GM23338 (cell line): ENCODE measurements around the gene ZC2HC1B.
"Not testable (repeated sequence)": the region's sequence is repeated elsewhere in the genome, so short reads cannot be mapped to it uniquely, and the experiment has no call there.

Experiments used
- CREB1 ChIP-seq: fragments of 250-450 bp; sonication (Bioruptor Pico); IDR thresholded peaks from 2 replicates; pipeline ENCODE4 v1.5.0; 2020; ENCODE audit warnings: low read depth, mild to moderate bottlenecking, moderate library complexity
- EZH2 ChIP-seq: fragments of 200-600 bp; sonication (generic); IDR thresholded peaks from one replicate; pipeline ENCODE4 v1.8.0; 2017; ENCODE audit warnings: antibody characterized with exemption, mild to moderate bottlenecking, low read depth; ENCODE audit not compliant: unreplicated experiment
- EZH2phosphoT487 ChIP-seq: fragments of 200-600 bp; sonication (generic); IDR thresholded peaks from one replicate; pipeline ENCODE4 v1.8.1; 2018; ENCODE audit warnings: antibody characterized with exemption; ENCODE audit not compliant: unreplicated experiment
- NANOG ChIP-seq: IDR thresholded peaks from 2 replicates; pipeline ENCODE4 v1.6.1; 2016; ENCODE audit warnings: antibody characterized with exemption, borderline replicate concordance
- POLR2AphosphoS5 ChIP-seq: IDR thresholded peaks from 2 replicates; pipeline ENCODE4 v1.6.1; 2016; ENCODE audit warnings: antibody characterized with exemption, low read depth
- TF ChIP-seq, protein P1 (sequence below), 2 experiments: fragments of 200-600 bp in 1 of 2; sonication (generic) in 1 of 2; conservative IDR thresholded peaks; 2 replicates each; pipeline versions ENCODE4 v1.5.1 to v1.6.1; 2016 to 2017; ENCODE audit warnings: antibody characterized with exemption in 2 of 2, low read depth in 2 of 2, mild to moderate bottlenecking in 2 of 2, moderate library complexity in 1 of 2
- TF ChIP-seq, protein P2 (sequence below): IDR thresholded peaks from one replicate; pipeline ENCODE4 v1.6.1; 2018; ENCODE audit warnings: antibody characterized with exemption; ENCODE audit not compliant: unreplicated experiment
- TF ChIP-seq, protein P3 (sequence below): fragments of 250-450 bp; sonication (Bioruptor Pico); IDR thresholded peaks from 2 replicates; pipeline ENCODE4 v1.5.0; 2020; ENCODE audit warnings: mild to moderate bottlenecking, moderate library complexity

DNA sequence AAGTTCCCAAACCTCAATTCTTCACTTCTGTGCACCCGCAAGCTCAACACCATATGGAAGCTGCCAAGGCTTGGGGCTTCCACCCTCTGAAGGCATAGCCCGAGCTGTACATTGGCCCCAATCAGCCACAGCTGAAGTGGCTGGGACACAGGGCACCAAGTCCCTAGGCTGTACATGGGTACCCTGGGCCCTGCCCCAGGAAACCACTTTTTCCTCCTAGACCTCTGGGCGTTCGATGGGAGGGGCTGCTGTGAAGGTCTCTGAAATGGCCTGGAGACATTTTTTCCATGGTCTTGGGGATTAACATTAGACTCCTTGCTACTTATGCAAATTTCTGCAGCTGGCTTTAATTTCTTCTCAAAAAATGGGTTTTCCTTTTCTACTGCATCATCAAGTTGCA lies 9.3 kb downstream of the ZC2HC1B start:
- TF ChIP-seq, protein P1, sequence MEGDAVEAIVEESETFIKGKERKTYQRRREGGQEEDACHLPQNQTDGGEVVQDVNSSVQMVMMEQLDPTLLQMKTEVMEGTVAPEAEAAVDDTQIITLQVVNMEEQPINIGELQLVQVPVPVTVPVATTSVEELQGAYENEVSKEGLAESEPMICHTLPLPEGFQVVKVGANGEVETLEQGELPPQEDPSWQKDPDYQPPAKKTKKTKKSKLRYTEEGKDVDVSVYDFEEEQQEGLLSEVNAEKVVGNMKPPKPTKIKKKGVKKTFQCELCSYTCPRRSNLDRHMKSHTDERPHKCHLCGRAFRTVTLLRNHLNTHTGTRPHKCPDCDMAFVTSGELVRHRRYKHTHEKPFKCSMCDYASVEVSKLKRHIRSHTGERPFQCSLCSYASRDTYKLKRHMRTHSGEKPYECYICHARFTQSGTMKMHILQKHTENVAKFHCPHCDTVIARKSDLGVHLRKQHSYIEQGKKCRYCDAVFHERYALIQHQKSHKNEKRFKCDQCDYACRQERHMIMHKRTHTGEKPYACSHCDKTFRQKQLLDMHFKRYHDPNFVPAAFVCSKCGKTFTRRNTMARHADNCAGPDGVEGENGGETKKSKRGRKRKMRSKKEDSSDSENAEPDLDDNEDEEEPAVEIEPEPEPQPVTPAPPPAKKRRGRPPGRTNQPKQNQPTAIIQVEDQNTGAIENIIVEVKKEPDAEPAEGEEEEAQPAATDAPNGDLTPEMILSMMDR (conservative IDR thresholded peaks at IDR 0.05; ENCODE audit: low read depth in 2 of 2) = not testable (repeated sequence)
- not testable (repeated sequence) for TF ChIP-seq POLR2AphosphoS5; EZH2; CREB1 (CRISPR knock-in tag); EZH2phosphoT487; NANOG
- TF ChIP-seq, protein P2, sequence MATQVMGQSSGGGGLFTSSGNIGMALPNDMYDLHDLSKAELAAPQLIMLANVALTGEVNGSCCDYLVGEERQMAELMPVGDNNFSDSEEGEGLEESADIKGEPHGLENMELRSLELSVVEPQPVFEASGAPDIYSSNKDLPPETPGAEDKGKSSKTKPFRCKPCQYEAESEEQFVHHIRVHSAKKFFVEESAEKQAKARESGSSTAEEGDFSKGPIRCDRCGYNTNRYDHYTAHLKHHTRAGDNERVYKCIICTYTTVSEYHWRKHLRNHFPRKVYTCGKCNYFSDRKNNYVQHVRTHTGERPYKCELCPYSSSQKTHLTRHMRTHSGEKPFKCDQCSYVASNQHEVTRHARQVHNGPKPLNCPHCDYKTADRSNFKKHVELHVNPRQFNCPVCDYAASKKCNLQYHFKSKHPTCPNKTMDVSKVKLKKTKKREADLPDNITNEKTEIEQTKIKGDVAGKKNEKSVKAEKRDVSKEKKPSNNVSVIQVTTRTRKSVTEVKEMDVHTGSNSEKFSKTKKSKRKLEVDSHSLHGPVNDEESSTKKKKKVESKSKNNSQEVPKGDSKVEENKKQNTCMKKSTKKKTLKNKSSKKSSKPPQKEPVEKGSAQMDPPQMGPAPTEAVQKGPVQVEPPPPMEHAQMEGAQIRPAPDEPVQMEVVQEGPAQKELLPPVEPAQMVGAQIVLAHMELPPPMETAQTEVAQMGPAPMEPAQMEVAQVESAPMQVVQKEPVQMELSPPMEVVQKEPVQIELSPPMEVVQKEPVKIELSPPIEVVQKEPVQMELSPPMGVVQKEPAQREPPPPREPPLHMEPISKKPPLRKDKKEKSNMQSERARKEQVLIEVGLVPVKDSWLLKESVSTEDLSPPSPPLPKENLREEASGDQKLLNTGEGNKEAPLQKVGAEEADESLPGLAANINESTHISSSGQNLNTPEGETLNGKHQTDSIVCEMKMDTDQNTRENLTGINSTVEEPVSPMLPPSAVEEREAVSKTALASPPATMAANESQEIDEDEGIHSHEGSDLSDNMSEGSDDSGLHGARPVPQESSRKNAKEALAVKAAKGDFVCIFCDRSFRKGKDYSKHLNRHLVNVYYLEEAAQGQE = not testable (repeated sequence)
- TF ChIP-seq, protein P3, sequence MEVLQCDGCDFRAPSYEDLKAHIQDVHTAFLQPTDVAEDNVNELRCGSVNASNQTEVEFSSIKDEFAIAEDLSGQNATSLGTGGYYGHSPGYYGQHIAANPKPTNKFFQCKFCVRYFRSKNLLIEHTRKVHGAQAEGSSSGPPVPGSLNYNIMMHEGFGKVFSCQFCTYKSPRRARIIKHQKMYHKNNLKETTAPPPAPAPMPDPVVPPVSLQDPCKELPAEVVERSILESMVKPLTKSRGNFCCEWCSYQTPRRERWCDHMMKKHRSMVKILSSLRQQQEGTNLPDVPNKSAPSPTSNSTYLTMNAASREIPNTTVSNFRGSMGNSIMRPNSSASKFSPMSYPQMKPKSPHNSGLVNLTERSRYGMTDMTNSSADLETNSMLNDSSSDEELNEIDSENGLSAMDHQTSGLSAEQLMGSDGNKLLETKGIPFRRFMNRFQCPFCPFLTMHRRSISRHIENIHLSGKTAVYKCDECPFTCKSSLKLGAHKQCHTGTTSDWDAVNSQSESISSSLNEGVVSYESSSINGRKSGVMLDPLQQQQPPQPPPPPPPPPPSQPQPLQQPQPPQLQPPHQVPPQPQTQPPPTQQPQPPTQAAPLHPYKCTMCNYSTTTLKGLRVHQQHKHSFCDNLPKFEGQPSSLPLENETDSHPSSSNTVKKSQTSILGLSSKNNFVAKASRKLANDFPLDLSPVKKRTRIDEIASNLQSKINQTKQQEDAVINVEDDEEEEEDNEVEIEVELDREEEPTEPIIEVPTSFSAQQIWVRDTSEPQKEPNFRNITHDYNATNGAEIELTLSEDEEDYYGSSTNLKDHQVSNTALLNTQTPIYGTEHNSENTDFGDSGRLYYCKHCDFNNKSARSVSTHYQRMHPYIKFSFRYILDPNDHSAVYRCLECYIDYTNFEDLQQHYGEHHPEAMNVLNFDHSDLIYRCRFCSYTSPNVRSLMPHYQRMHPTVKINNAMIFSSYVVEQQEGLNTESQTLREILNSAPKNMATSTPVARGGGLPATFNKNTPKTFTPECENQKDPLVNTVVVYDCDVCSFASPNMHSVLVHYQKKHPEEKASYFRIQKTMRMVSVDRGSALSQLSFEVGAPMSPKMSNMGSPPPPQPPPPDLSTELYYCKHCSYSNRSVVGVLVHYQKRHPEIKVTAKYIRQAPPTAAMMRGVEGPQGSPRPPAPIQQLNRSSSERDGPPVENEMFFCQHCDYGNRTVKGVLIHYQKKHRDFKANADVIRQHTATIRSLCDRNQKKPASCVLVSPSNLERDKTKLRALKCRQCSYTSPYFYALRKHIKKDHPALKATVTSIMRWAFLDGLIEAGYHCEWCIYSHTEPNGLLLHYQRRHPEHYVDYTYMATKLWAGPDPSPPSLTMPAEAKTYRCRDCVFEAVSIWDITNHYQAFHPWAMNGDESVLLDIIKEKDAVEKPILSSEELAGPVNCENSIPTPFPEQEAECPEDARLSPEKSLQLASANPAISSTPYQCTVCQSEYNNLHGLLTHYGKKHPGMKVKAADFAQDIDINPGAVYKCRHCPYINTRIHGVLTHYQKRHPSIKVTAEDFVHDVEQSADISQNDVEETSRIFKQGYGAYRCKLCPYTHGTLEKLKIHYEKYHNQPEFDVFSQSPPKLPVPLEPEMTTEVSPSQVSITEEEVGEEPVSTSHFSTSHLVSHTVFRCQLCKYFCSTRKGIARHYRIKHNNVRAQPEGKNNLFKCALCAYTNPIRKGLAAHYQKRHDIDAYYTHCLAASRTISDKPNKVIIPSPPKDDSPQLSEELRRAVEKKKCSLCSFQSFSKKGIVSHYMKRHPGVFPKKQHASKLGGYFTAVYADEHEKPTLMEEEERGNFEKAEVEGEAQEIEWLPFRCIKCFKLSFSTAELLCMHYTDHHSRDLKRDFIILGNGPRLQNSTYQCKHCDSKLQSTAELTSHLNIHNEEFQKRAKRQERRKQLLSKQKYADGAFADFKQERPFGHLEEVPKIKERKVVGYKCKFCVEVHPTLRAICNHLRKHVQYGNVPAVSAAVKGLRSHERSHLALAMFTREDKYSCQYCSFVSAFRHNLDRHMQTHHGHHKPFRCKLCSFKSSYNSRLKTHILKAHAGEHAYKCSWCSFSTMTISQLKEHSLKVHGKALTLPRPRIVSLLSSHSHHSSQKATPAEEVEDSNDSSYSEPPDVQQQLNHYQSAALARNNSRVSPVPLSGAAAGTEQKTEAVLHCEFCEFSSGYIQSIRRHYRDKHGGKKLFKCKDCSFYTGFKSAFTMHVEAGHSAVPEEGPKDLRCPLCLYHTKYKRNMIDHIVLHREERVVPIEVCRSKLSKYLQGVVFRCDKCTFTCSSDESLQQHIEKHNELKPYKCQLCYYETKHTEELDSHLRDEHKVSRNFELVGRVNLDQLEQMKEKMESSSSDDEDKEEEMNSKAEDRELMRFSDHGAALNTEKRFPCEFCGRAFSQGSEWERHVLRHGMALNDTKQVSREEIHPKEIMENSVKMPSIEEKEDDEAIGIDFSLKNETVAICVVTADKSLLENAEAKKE (CRISPR knock-in tag) = not testable (repeated sequence)
